HG03280 (cell line): ENCODE results near the gene ATP9B.

Experiments
- ATAC-seq: cut with Tn5 transposase; IDR thresholded peaks from one replicate; pipeline ENCODE4 v1.9.1; 2021; ENCODE audit warnings: mild to moderate bottlenecking, moderate library complexity; ENCODE audit not compliant: unreplicated experiment

Gene ATP9B, protein sequence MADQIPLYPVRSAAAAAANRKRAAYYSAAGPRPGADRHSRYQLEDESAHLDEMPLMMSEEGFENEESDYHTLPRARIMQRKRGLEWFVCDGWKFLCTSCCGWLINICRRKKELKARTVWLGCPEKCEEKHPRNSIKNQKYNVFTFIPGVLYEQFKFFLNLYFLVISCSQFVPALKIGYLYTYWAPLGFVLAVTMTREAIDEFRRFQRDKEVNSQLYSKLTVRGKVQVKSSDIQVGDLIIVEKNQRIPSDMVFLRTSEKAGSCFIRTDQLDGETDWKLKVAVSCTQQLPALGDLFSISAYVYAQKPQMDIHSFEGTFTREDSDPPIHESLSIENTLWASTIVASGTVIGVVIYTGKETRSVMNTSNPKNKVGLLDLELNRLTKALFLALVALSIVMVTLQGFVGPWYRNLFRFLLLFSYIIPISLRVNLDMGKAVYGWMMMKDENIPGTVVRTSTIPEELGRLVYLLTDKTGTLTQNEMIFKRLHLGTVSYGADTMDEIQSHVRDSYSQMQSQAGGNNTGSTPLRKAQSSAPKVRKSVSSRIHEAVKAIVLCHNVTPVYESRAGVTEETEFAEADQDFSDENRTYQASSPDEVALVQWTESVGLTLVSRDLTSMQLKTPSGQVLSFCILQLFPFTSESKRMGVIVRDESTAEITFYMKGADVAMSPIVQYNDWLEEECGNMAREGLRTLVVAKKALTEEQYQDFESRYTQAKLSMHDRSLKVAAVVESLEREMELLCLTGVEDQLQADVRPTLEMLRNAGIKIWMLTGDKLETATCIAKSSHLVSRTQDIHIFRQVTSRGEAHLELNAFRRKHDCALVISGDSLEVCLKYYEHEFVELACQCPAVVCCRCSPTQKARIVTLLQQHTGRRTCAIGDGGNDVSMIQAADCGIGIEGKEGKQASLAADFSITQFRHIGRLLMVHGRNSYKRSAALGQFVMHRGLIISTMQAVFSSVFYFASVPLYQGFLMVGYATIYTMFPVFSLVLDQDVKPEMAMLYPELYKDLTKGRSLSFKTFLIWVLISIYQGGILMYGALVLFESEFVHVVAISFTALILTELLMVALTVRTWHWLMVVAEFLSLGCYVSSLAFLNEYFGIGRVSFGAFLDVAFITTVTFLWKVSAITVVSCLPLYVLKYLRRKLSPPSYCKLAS

DNA sequence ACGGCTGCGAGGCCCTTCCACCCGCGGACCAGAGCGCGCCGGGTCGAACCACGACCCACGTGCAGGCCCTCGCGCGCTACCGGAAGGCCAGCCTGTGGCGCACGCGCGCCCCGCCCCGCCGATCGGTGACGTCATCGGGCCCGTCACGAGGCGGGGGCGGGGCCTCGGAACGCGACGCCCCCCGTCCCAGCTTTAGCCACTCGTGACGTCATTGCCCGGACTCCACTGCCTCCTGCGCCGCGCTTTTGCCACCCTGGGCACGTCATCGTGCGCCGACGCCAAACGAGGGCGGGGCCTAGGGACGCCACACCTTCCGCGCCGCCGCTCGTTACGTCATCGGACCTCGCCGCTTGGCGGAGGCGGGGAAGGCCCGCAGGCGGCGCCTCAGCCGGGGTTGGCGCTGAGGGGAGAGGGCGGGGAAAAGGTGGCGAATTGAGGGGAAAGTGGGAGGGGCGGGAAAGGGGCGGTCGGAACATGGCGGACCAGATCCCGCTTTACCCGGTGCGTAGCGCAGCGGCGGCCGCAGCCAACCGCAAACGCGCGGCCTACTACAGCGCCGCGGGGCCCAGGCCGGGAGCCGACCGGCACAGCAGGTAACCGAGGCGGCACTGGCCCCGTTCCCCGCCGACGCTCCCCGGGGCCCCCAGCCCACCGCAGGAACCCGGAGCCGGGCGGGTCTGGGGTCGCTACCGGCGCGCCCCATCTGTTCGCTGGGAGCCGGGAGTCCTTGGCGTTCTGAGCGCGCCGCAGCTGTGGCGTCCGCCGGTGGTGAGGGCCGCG lies at the start of gene ATP9B:
ATP9B (plus strand) TSS at position 458 of the 780 bp plus-strand sequence; CDS start at position 475, 17 bp downstream.
- ATAC-seq: peak; percentile 90

DNA sequence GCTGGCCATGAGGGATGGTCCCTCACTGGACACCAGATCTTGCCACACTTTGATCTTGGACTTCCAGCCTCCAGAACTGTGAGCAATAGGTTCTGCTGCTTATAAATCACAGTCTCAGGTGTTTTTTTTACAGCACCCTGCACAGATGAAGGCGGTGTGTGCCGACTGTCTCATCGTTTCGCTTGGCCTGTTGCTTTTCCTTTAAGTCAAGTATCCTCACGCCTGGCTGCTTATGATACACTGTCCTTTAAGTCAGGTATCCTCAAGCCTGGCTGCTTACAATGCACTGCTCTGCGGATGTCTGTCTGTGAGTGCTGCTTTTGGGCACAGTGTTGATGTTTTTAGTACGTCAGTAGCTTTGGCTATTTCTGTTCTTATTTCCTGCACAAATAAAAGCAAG lies 49.3 kb upstream of the ATP9B start:
- ATAC-seq: no peak

DNA sequence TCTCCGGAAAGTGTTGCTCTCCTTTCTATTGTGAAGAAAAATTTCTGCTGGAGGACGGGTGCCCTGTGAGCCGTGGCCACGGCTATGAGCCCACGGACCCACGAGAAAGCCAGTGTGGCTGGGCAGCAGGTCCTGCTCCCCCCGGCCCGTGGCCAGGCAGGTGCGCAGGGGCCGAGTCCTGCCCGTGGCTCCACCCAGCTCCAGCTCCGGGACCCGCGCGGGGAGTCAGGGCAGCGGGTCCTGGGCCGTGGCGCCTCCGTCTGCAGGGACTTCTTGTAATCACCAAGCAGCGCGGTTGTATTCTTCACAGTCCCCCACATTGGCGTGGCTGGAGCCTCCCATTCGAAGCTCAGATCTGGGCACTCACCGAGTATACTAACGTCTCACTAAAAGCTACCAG lies 46.6 kb upstream of the ATP9B start:
- no peak for ATAC-seq

DNA sequence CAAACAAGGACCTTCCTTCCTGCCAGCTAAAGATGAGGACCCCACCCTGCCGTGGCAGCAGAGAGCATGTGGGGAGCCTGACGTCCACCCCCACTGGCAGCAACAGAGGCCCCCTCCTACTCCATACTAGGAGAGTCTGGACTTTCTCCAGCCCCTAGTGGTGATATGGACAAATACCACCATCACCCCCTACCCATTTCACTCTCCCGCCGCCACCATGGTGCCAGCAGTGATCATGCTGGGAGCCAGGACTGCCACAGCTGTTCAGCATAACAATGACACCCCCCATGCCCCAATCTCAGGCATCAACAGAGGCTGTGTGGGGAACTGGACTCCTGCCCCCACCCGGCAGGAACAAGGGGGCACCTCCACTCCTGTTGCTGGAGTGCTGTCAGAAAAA lies 42.7 kb upstream of the ATP9B start:
- ATAC-seq: no peak

DNA sequence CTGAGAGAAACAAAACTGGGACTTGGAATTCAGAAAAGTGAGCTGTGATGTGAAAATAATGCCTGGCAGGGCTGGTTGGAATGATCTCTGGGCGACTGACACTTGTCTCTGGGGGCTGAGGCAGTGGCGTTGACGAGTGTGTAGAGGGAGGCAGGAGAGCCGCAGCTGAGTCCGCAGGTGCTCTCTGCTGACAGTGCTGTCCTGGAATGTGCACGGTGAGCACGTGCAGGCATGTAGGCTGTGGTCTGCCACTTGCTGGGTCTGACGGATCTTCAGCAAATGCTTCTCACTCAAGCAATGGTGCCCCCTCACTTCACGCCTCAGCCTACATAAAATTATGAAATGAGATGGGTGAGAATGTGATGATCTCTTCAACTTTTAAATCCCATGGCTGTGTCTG lies 38.5 kb upstream of the ATP9B start:
- ATAC-seq: no peak

DNA sequence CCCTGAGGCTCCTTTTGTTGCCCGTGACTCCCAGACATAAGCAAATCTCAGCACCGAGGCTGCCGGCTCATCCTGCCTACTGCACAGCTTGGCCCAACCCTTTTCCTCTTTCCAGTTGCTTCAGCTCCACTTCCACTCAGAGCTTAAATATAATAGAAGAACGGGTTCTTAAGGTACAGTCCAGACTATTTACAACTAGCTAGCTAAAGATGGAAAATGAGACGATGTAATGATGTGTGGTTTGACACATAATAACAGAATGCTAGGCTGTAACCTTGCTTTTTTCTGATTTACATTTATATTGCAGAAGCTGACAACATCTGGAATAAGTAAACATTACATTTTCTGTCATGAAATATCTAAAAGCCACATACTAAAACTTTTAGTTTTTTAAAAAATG lies 26.9 kb upstream of the ATP9B start:
- no peak for ATAC-seq

DNA sequence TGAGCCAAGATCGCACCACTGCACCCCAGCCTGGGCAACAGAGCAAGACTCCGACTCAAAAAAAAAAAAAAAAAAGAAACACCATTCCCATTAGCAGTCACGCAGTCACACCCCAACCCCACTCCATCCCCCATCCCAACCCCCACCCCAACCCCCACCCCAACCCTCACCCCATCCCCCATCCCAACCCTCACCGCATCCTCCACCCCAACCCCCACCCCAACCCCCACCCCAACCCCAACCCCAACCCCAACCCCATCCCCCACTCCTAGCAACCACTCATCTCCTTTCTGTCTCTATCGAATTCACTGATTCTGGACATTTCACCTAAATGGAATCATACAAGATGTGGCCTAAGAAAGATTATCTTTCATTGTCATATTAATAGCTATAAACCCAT lies 25.9 kb upstream of the ATP9B start:
- ATAC-seq: no peak

DNA sequence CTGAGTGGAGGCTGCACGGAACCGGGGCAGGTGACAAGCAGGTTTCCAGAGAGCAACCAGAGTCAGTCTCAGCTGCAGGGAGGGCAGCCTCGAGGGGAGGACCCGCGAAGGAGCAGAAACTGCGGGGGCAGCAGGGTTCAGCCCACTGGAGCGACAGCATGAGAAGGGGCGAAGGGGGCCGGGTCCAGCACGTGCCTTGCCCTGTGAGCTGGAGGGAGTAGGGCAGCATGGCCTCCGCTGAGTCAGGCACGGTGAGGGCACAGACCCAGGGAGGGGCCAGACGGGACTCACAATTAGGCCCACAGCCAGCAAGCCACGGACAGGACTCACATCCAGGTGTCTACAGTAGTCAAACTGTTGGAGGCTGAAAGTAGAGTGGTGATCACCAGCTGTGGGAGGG lies 22.7 kb upstream of the ATP9B start:
- no peak for ATAC-seq

DNA sequence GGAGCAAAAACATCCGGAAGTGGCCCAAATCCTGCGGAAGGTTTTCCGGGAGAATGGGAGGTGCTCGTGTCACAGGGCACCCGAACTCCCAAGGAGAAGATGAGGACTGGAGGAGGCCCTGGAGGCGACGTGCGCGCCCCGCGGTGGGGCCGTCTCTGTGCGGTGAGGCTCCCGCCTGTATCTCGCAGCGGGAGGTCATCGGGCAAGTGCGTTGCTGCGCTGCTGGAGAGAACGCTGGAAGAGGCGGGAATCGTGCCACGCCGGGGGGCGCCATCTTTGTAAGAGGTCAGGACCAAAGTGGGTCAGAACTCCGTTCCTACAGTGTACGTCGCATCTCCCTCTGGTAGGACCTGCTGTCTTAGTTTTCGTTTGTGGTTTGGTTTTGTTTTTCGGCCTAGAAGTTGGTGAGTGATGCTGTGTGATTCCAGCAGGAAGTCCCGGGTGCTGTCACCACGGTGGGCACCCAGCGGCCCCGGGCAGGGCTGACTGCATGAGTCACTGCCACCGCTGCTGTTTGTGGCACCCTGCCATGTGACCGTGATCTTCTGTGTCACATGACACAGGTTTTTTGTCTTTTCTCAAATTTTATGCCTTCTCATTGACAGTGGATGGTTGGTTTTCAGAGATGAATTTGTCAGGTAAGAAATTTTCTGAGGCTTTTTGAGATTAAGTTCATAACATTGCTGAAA lies 21.5 kb upstream of the ATP9B start:
- no peak for ATAC-seq

DNA sequence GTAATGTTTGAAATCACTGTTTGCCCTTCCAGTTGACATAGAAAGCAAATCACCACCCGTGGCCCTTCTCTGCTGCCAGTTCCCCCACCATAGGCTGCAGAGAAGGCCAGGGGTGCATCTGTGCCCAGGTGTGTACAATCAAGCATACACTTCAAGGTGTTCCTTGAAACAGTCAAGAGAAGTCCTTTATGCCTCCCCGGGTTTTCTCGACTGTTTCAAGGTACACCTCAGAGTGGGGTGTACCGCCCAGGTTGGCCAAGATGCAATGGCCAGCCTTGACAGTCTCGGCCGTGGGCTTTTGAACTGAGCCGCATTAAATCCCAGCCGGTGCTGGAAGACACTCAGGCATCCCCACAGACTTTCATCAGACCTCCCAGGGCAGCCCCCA lies 21.0 kb upstream of the ATP9B start:
- no peak for ATAC-seq

DNA sequence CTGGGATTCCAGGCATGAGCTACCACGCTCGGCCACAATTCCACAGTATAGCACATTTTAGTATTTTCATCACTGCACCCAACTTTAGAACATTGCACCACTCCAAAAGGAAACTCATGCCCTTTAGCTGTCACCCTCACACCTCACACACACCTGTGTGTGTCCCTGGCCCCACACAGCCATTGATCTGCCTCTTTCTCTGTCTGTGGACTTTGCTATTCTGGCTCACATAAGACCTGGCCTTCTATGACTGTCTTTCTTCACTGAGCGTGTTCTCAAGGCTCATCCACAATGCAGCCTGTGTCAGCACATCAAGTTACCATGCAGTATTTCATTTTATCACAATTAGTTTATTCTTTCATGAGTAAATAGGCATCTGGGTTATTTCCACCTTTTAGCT lies 19.7 kb upstream of the ATP9B start:
- ATAC-seq: no peak

DNA sequence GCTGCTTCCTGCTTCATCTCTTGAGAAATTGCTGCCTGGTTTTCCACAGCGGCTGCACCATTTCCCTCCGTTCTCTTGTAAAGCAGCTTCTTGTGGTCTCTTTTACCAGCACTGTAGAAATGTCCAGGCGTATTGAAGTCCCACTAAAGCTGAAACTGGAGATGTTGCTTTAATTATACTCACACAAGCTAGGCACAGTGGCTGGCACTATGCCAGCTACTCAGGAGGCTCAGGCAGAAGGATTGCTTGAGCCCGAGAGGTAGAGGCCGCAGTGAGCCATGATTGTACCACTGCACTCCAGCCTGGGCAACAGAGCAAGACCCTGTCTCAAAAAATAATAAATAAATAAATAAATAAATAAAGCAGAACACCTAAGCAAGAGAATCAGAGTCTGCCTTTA lies 19.2 kb upstream of the ATP9B start:
- no peak for ATAC-seq

DNA sequence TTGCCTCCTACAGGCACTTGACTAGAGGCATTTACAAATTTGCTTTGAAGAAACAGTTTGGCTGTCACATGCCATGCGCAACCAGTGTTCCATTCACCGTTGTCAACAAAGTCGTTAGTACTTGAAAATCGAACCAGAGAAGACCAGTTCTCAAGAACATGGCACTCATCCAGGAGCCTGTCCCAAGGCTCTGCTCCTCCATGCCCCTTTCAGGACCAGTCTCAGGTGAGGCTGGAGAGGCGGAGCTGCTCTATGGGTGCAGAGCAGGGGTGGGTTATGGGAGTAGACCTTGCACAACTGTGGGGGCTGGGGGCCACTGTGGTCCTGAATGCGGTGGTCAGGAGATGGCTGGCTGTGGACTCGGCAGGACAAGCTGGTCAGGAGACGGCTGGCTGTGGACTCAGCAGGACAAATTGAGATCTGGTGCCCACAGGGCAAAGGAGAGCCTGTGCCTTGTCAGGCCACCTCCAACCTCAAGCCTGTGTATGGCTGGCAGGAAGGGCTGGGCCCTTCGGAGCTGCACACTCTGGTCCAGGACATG lies 12.3 kb upstream of the ATP9B start:
- ATAC-seq: no peak

DNA sequence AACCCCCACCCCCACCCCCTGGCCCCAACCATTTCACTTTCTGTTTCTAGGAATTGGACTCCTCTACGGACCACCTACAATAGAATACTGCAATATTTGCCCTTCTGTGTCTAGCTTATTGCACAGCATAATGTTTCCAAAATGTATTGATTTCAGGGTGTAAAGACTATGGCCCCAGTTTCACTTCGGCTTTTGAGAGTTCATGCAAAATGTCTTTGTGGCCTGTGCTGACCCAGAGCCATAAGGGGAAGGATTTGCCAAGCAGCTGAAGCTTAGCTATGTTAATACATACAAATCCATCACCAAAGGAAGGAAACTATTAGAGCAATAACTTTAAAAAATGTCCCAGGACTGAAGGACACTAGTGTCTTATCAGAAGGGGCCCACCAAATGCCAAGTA lies 11.2 kb upstream of the ATP9B start:
- peak; percentile 72 for ATAC-seq

DNA sequence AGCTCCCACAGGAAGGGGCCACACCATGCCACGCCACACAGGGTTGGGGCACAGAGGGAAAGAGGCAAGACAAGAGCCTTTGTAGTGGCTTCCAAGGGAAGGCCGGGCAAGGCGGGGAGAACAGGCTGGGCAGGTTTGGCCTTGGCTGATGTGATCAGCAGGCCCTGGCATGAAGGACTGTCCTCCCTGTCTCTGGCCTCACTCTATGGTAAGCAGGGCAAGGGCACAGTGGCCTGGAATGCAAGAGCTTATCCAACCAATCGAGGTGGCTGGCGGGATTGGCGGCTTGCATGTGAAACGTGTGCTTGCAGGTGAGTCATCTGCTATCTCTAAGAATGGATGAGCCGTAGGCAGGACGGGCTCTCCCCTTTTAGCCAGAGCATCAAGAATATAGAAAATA lies 6.4 kb upstream of the ATP9B start:
- ATAC-seq: no peak

DNA sequence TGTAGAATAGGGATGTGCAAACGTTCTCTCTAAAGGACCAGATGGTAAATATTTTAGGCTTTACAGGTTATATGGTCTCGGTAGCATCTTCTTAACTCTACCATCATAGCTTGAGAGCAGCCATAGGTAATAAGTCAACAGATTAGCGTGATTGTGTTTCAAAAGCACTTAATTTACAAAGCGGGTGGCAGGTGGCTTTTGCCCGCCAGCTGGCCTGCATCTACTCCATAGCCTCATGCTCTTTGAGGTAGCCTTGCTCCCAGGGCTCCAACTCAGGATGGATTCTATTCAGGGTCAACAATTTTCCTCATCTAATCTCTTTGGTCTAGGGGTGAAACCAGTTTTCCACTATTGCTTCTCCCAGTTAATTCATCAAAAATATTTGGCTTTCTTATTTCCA lies 5.0 kb upstream of the ATP9B start:
- ATAC-seq: no peak

DNA sequence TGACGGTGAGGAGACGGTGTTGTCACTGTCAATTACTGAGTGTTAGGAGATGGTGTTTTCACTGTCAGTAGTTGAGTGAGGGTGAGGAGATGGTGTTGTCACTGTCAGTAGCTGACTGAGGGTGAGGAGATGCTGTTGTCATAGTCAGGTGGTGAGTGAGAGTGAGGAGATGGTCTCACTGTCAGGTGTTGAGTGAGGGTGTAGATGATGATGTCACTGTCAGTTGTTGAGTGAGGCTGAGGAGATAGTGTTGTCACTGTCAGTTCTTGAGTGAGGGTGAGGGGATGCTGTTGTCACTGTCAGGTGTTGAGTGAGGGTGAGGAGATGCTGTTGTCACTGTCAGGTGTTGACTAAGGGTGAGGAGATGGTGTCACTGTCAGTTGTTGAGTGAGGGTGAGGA lies 3.4 kb upstream of the ATP9B start:
- no peak for ATAC-seq

DNA sequence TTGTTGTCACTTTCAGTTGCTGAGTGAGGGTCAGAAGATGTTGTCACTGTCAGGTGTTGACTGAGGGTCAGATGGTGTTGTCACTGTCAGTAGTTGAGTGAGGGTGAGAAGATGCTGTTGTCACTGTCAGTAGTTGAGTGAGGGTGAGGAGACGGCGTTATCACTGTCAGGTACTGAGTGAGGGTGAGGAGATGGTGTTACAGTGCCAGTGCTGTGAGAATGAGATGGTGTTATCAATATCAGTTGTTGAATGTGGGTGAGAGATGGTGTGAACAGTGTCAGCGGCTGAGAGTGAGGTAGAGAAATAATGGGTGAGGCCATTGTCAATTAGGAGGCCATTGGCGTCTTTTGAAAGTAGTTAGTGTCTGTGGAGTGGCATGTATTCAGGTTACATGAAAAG lies 1.6 kb upstream of the ATP9B start:
- ATAC-seq: no peak

DNA sequence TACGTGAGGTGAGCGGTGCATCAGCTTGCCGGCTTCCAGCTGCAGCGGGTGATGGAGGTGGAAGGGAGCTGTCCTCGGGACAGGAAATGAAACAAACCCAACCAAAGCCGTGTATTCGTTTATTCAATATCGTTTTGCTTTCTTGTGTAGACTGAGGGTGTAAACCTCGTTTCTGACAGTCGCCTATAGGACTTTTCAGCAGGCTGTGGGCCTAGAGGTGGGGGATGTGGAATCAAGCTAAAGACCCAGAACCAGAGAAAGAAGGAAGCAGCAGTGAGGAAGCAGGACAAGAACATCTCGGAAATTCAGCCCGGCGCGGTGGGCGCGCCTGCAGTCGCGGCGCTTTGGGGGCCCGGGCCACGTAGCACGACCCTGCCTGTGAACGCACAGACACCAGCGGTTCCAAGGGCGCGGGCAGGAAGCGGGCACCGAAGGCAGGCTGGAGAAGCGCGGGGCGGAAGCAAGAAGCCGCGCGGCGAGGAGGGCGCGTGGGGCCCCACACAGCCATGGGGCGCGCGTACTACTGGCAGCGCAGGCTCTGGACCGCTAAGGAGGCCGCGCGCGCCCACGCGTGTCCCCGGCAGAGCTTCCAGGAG lies 755 bp upstream of the ATP9B start:
- no peak for ATAC-seq

DNA sequence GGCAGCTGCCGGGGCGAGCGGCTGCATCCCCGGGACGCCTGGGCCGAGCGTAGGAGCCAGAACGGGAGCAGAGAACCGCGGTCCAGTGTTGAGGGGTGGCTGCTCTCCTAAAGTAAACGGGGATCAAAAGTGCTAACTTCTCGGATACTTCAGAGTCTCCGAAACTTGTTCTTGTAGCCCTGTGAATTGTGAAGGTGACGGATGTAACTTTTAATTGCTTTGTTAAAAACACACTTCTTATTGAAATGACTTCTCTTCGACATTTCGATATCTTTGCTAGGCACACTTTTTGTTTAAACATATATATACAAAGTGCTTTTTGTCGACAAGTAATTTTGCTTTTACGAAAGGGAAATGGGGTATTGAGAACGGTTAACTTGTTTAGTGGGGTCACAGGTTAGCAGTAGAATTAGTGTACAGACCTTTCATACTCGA lies 540 bp downstream of the ATP9B start:
- ATAC-seq: peak; percentile 26
